ENCODE data around the gene SLC30A9. TPM values are rescaled to one million over a fixed set of nuclear protein-coding genes. Genes with fewer than 3 reads are reported as not detected.

The SLC30A9 gene
- total RNA-seq, 1 experiment from 2014 or later = 32.4 TPM

DNA sequence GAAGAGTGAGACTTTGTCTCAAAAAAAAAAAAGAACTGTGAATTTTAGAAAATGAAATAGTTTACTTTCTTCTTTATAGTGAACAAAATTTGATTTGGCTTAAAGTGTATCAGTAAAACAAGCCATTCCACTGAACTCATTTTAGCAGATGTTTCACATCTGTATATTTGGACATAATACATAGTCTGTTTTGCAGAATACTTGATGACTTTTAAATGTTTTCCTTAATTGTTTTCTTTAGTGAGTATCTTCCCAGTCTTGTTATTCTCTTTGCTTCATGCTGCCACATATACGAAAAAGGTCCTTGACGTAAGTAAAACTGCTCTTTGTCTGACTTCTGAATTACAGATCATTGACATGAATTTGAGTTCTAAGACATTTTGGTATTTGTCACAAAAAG lies 46.8 kb upstream of the SLC30A9 start:
- in situ Hi-C loops (cut with HindIII; ENCODE audit: low pct_unique_long_range_greater_than_20kb, low sequenced_read_pairs) (no loop called here), intact Hi-C loops (cut with micrococcal nuclease; ENCODE audit: unreplicated experiment) (no loop called here)
- Histone ChIP-seq H3K4me1 (ENCODE audit: control insufficient read depth, insufficient read depth, low read length) (no peaks in the 10 kb centered on the region), H3K27me3 (ENCODE audit: control insufficient read depth, insufficient read depth, low read length) (no peaks in the 10 kb centered on the region), H3K4me3 (ENCODE audit: low read depth in 2 of 2, low read length in 2 of 2) (no peak overlapping the region), H3K27ac (ENCODE audit: low read length) (no peak overlapping the region), H3K36me3 (ENCODE audit: control insufficient read depth, insufficient read depth, low read length) (peaks cover 13% of the 10 kb centered on the region), H3K9me3 (ENCODE audit: control insufficient read depth, insufficient read depth, low read depth, low read length) (no peaks in the 10 kb centered on the region)
- ChIA-PET CTCF (no interaction called here), POLR2A (no interaction called here)
- no TSS peak for BruUV-seq (replicated peaks)
- TF ChIP-seq TCF7L2 (IDR thresholded peaks at IDR 0.05; ENCODE audit: low read depth, low read length) = no peak
- TF ChIP-seq, protein P1, sequence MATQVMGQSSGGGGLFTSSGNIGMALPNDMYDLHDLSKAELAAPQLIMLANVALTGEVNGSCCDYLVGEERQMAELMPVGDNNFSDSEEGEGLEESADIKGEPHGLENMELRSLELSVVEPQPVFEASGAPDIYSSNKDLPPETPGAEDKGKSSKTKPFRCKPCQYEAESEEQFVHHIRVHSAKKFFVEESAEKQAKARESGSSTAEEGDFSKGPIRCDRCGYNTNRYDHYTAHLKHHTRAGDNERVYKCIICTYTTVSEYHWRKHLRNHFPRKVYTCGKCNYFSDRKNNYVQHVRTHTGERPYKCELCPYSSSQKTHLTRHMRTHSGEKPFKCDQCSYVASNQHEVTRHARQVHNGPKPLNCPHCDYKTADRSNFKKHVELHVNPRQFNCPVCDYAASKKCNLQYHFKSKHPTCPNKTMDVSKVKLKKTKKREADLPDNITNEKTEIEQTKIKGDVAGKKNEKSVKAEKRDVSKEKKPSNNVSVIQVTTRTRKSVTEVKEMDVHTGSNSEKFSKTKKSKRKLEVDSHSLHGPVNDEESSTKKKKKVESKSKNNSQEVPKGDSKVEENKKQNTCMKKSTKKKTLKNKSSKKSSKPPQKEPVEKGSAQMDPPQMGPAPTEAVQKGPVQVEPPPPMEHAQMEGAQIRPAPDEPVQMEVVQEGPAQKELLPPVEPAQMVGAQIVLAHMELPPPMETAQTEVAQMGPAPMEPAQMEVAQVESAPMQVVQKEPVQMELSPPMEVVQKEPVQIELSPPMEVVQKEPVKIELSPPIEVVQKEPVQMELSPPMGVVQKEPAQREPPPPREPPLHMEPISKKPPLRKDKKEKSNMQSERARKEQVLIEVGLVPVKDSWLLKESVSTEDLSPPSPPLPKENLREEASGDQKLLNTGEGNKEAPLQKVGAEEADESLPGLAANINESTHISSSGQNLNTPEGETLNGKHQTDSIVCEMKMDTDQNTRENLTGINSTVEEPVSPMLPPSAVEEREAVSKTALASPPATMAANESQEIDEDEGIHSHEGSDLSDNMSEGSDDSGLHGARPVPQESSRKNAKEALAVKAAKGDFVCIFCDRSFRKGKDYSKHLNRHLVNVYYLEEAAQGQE (IDR thresholded peaks at IDR 0.05; ENCODE audit: insufficient read depth in 1 of 2, low read depth in 2 of 2, low read length in 1 of 2) = no peak
- TF ChIP-seq POLR2AphosphoS5 (IDR thresholded peaks at IDR 0.05; ENCODE audit: low read depth, low read length) = no peak
- TF ChIP-seq, protein P2, sequence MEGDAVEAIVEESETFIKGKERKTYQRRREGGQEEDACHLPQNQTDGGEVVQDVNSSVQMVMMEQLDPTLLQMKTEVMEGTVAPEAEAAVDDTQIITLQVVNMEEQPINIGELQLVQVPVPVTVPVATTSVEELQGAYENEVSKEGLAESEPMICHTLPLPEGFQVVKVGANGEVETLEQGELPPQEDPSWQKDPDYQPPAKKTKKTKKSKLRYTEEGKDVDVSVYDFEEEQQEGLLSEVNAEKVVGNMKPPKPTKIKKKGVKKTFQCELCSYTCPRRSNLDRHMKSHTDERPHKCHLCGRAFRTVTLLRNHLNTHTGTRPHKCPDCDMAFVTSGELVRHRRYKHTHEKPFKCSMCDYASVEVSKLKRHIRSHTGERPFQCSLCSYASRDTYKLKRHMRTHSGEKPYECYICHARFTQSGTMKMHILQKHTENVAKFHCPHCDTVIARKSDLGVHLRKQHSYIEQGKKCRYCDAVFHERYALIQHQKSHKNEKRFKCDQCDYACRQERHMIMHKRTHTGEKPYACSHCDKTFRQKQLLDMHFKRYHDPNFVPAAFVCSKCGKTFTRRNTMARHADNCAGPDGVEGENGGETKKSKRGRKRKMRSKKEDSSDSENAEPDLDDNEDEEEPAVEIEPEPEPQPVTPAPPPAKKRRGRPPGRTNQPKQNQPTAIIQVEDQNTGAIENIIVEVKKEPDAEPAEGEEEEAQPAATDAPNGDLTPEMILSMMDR (IDR thresholded peaks at IDR 0.05) = no peak
- no peak for TF ChIP-seq SIN3A (IDR thresholded peaks at IDR 0.05; ENCODE audit: borderline replicate concordance, insufficient read depth, low read depth, low read length)
- no peak for DNase-seq (ENCODE audit: low read depth, low spot score)
- ATAC-seq = no peak

DNA sequence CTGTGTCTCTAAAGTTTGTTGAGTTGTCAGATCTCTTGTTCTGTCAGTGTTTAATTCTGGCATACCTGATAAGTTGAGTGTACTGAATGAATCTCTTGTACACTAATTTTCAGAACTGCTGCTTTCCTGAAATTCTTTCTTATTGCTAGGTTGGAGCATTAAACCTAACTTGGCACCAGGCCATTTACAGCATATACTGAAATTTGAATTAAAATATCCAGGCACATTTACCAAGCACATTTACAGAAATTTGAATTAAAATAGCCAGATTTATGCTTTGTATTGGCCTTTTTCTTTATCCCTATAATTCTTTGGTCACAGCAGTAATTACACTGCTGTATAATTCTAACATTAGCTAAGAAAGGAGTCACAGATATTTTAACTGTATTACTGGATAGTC lies 46.2 kb upstream of the SLC30A9 start:
- no peaks in the 10 kb centered on the region for H3K4me1 ChIP-seq (ENCODE audit: control insufficient read depth, insufficient read depth, low read length)
- ChIA-PET CTCF (no interaction called here), POLR2A (no interaction called here)
- peaks cover 13% of the 10 kb centered on the region for H3K36me3 ChIP-seq (ENCODE audit: control insufficient read depth, insufficient read depth, low read length)
- in situ Hi-C loops (cut with HindIII; ENCODE audit: low pct_unique_long_range_greater_than_20kb, low sequenced_read_pairs) = no loop called here
- no peaks in the 10 kb centered on the region for H3K27me3 ChIP-seq (ENCODE audit: control insufficient read depth, insufficient read depth, low read length)
- no peaks in the 10 kb centered on the region for H3K9me3 ChIP-seq (ENCODE audit: control insufficient read depth, insufficient read depth, low read depth, low read length)
- intact Hi-C loops (cut with micrococcal nuclease; ENCODE audit: unreplicated experiment) = no loop called here
- TF ChIP-seq, protein P2 (IDR thresholded peaks at IDR 0.05) = no peak
- TF ChIP-seq, protein P1 (IDR thresholded peaks at IDR 0.05; ENCODE audit: insufficient read depth in 1 of 2, low read depth in 2 of 2, low read length in 1 of 2) = no peak
- TF ChIP-seq SIN3A (IDR thresholded peaks at IDR 0.05; ENCODE audit: borderline replicate concordance, insufficient read depth, low read depth, low read length) (no peak), TCF7L2 (IDR thresholded peaks at IDR 0.05; ENCODE audit: low read depth, low read length) (no peak), POLR2AphosphoS5 (IDR thresholded peaks at IDR 0.05; ENCODE audit: low read depth, low read length) (no peak)
- H3K4me3 ChIP-seq (ENCODE audit: low read depth in 2 of 2, low read length in 2 of 2) = no peak overlapping the region
- DNase-seq (ENCODE audit: low read depth, low spot score) (no peak), ATAC-seq (no peak)
- BruUV-seq (replicated peaks) = no TSS peak
- no peak overlapping the region for H3K27ac ChIP-seq (ENCODE audit: low read length)
